GM12878 (cell line): ENCODE results near the gene CD200R1L.

Source experiments
- BHLHE40 ChIP-seq, 2 experiments: fragments of 450-650 bp in 1 of 2; IDR thresholded peaks; 2 replicates each; pipeline ENCODE4 v1.6.1; 2011 to 2017; ENCODE audit warnings: low read depth in 2 of 2, borderline replicate concordance in 1 of 2, improper control_type of control experiment in 1 of 2, low read length in 1 of 2, mild to moderate bottlenecking in 1 of 2
- CEBPB ChIP-seq, 2 experiments: fragments of 150-350 bp in 1 of 2; IDR thresholded peaks; 2 replicates each; pipeline ENCODE4 v1.6.1; 2012 to 2014; ENCODE audit warnings: low read depth in 2 of 2, low read length in 2 of 2, borderline replicate concordance in 1 of 2, inconsistent platforms in 1 of 2
- CHD4 ChIP-seq: fragments of 200-600 bp; sonication (generic); IDR thresholded peaks from 2 replicates; pipeline ENCODE4 v1.6.1; 2016; ENCODE audit warnings: mild to moderate bottlenecking
- CREB1 ChIP-seq: IDR thresholded peaks from 2 replicates; pipeline ENCODE4 v1.6.1; 2012; ENCODE audit warnings: low read depth, mild to moderate bottlenecking, inconsistent platforms
- CTCF ChIP-seq, 3 experiments: IDR thresholded peaks in 2 of 3; conservative IDR thresholded peaks in 1 of 3; 2 replicates each; pipeline ENCODE4 v1.5.1; 2011; ENCODE audit warnings: low read depth in 3 of 3, low read length in 3 of 3, mild to moderate bottlenecking in 3 of 3, control low read depth in 2 of 3, moderate library complexity in 2 of 3, inconsistent platforms in 1 of 3, mixed read lengths in 1 of 3; ENCODE audit not compliant: control insufficient read depth in 2 of 3, insufficient read depth in 1 of 3; ENCODE audit errors: extremely low read depth in 1 of 3
- E2F4 ChIP-seq: IDR thresholded peaks from 2 replicates; pipeline ENCODE4 v1.6.1; 2012; ENCODE audit warnings: low read depth, low read length, improper control_type of control experiment
- IKZF1 ChIP-seq: fragments of 450-650 bp; conservative IDR thresholded peaks from 2 replicates; pipeline ENCODE4 v1.6.1; 2017; ENCODE audit warnings: antibody characterized with exemption, mild to moderate bottlenecking
- NFIC ChIP-seq: IDR thresholded peaks from 2 replicates; pipeline ENCODE4 v1.6.1; 2012; ENCODE audit warnings: low read depth, mild to moderate bottlenecking, inconsistent platforms, low read length, moderate library complexity
- PBX3 ChIP-seq: IDR thresholded peaks from 2 replicates; pipeline ENCODE4 v1.6.1; 2011; ENCODE audit warnings: mild to moderate bottlenecking, low read depth, low read length, moderate library complexity; ENCODE audit not compliant: insufficient replicate concordance
- POLR2A ChIP-seq: IDR thresholded peaks from 2 replicates; pipeline ENCODE4 v1.6.1; 2011; ENCODE audit warnings: low read depth, mild to moderate bottlenecking, low read length
- YBX1 ChIP-seq: fragments of 450-650 bp; IDR thresholded peaks from 2 replicates; pipeline ENCODE4 v1.6.1; 2016; ENCODE audit warnings: antibody characterized with exemption
- YY1 ChIP-seq: IDR thresholded peaks from 2 replicates; pipeline ENCODE4 v1.6.1; 2011; ENCODE audit warnings: low read depth, mild to moderate bottlenecking, low read length
- ZNF217 ChIP-seq: fragments of 450-650 bp; IDR thresholded peaks from 2 replicates; pipeline ENCODE4 v1.6.1; 2017; ENCODE audit warnings: antibody characterized with exemption, mild to moderate bottlenecking

GRCh38 chr3:112860898-112861297 lies 14.2 kb upstream of the CD200R1L start:
- TF ChIP-seq CTCF (IDR thresholded peaks at IDR 0.05 in 2 of 3, conservative IDR thresholded peaks at IDR 0.05 in 1 of 3; ENCODE audit: control insufficient read depth in 2 of 3, extremely low read depth in 1 of 3, insufficient read depth in 1 of 3, low read depth in 3 of 3, low read length in 3 of 3) (no peak), CHD4 (no peak), POLR2A (no peak), YY1 (no peak), ZNF217 (no peak), PBX3 (no peak), YBX1 (no peak), CEBPB (IDR thresholded peaks at IDR 0.05; ENCODE audit: borderline replicate concordance in 1 of 2, low read depth in 2 of 2, low read length in 2 of 2) (no peak), CREB1 (no peak), NFIC (no peak), IKZF1 (no peak), BHLHE40 (IDR thresholded peaks at IDR 0.05; ENCODE audit: borderline replicate concordance in 1 of 2, low read depth in 2 of 2, low read length in 1 of 2) (no peak), E2F4 (no peak)
